Measurements from ENCODE around the gene TRDN. TPM values are rescaled to one million over a fixed set of nuclear protein-coding genes. Genes with fewer than 3 reads are reported as not detected.

Gene TRDN
- total RNA-seq, 1 donor: not detected

DNA sequence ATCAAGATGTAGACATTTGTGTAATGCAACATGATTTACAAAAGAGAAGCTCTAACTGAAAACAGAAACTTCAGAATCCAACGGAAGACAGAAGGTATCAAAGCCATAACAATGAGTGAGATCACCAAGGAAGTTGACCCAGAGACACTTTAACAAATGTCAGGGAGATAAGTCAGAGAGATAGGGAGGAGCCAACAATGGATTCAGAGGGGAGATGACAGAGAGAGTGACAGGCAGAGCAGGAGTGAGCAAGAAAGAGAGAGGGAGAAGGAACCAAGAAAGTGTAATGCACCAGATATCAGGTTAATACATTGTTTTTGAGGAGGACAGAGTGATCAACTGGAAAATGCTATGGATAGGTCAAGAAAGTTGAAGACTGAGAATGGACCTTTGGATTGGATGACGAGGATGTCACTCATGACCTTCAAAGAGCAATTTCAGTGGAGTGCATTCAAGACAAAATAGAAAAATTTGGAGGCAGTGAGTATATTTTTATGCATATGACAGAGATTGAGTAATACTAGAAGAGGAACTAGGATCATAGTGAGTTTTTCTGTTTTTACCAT lies 86.6 kb downstream of the TRDN start:
- H3K4me3 ChIP-seq (ENCODE audit: insufficient read depth, low read length): no peak overlapping the region
- DNase-seq (ENCODE audit: insufficient read length, low spot score, missing footprints): no peak
- no peaks in the 10 kb centered on the region for H3K79me2 ChIP-seq (ENCODE audit: insufficient read depth, low read length)
- no peaks in the 10 kb centered on the region for H3K4me1 ChIP-seq (ENCODE audit: insufficient read depth, low read length)
- no peak overlapping the region for H3K4me2 ChIP-seq (ENCODE audit: insufficient read depth, low read length)
- no peaks in the 10 kb centered on the region for H3K27me3 ChIP-seq (ENCODE audit: insufficient read depth, low read length)
- TF ChIP-seq, protein P1, sequence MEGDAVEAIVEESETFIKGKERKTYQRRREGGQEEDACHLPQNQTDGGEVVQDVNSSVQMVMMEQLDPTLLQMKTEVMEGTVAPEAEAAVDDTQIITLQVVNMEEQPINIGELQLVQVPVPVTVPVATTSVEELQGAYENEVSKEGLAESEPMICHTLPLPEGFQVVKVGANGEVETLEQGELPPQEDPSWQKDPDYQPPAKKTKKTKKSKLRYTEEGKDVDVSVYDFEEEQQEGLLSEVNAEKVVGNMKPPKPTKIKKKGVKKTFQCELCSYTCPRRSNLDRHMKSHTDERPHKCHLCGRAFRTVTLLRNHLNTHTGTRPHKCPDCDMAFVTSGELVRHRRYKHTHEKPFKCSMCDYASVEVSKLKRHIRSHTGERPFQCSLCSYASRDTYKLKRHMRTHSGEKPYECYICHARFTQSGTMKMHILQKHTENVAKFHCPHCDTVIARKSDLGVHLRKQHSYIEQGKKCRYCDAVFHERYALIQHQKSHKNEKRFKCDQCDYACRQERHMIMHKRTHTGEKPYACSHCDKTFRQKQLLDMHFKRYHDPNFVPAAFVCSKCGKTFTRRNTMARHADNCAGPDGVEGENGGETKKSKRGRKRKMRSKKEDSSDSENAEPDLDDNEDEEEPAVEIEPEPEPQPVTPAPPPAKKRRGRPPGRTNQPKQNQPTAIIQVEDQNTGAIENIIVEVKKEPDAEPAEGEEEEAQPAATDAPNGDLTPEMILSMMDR (IDR thresholded peaks at IDR 0.05; ENCODE audit: extremely low read depth, low read depth, low read length): no peak
- no peaks in the 10 kb centered on the region for H3K36me3 ChIP-seq (ENCODE audit: insufficient read depth, low read length)
- H4K20me1 ChIP-seq (ENCODE audit: insufficient read depth, low read length): no peaks in the 10 kb centered on the region
- H2AFZ ChIP-seq (ENCODE audit: low read length): no peak overlapping the region
- no peaks in the 10 kb centered on the region for H3K9me3 ChIP-seq (ENCODE audit: low read depth, low read length)
- H3K27ac ChIP-seq (ENCODE audit: low read depth, low read length): no peak overlapping the region

DNA sequence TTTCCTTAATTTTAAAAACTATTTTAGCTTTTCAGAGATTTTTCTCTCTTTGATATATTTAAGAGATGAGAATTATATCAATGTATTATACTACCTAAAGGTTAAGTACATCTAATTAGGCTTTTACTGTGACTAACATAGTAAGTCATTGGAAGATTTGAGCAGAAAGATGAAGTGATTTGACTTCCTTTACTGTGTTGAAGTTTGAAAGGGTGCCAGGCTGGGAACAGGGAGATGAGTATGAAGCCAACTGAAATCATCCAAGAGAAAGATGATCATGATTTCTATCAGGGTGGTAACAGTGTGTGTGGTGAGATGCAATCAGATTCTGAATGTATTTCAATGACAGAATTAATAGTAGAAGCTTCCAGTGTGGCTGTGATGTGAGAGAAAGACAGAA lies 87.3 kb downstream of the TRDN start:
- Histone ChIP-seq H3K27me3 (ENCODE audit: insufficient read depth, low read length) (no peaks in the 10 kb centered on the region), H3K36me3 (ENCODE audit: insufficient read depth, low read length) (no peaks in the 10 kb centered on the region), H3K9me3 (ENCODE audit: low read depth, low read length) (no peaks in the 10 kb centered on the region), H3K79me2 (ENCODE audit: insufficient read depth, low read length) (no peaks in the 10 kb centered on the region), H4K20me1 (ENCODE audit: insufficient read depth, low read length) (no peaks in the 10 kb centered on the region), H3K27ac (ENCODE audit: low read depth, low read length) (no peak overlapping the region), H2AFZ (ENCODE audit: low read length) (no peak overlapping the region), H3K4me3 (ENCODE audit: insufficient read depth, low read length) (no peak overlapping the region), H3K4me2 (ENCODE audit: insufficient read depth, low read length) (no peak overlapping the region), H3K4me1 (ENCODE audit: insufficient read depth, low read length) (no peaks in the 10 kb centered on the region)
- TF ChIP-seq, protein P1 (IDR thresholded peaks at IDR 0.05; ENCODE audit: extremely low read depth, low read depth, low read length): no peak
- no peak for DNase-seq (ENCODE audit: insufficient read length, low spot score, missing footprints)

DNA sequence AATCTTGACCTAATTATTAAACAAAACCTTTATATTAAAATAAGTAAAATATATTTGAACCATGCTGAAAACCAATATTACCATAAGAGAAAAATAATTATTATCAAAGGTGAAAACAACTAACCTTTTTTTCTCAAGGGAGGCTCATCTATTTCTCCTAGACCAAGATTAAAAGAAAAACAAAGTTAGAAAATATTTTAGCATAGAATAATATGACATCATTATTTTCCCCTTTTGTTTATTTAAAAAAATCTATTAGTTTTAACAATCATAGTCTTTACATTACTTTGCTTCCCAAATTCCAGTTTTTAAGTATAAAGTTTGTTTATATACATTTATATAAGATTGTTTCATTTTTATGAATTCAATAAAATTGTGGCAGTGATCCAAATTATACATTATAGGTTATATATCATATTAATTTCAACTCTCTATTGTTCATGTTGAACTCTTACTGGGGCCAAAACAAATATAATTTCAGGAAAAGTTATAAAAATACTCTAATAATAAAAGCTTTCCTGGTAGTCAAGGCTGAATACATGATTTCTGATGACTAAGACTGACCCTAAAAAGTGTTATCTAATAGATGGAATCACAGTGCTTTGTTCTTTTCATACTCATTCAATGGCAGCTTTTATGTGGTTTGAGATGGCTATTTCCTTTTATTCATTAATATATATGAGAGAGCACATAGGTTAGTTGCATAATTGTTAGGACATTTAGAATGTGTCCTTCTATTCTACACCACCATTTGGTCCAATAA lies 89.4 kb downstream of the TRDN start:
- Histone ChIP-seq H2AFZ (ENCODE audit: low read length) (no peak overlapping the region), H3K36me3 (ENCODE audit: insufficient read depth, low read length) (no peaks in the 10 kb centered on the region), H3K27me3 (ENCODE audit: insufficient read depth, low read length) (no peaks in the 10 kb centered on the region), H3K9me3 (ENCODE audit: low read depth, low read length) (no peaks in the 10 kb centered on the region), H3K4me1 (ENCODE audit: insufficient read depth, low read length) (no peaks in the 10 kb centered on the region), H3K4me3 (ENCODE audit: insufficient read depth, low read length) (no peak overlapping the region), H4K20me1 (ENCODE audit: insufficient read depth, low read length) (no peaks in the 10 kb centered on the region), H3K79me2 (ENCODE audit: insufficient read depth, low read length) (no peaks in the 10 kb centered on the region), H3K27ac (ENCODE audit: low read depth, low read length) (no peak overlapping the region), H3K4me2 (ENCODE audit: insufficient read depth, low read length) (no peak overlapping the region)
- no peak for DNase-seq (ENCODE audit: insufficient read length, low spot score, missing footprints)
- TF ChIP-seq, protein P1 (IDR thresholded peaks at IDR 0.05; ENCODE audit: extremely low read depth, low read depth, low read length): no peak

GRCh38 chr6:123546537-123546936 lies 90.2 kb downstream of the TRDN start:
- TF ChIP-seq, protein P1 (IDR thresholded peaks at IDR 0.05; ENCODE audit: extremely low read depth, low read depth, low read length): no peak
- H3K4me1 ChIP-seq (ENCODE audit: insufficient read depth, low read length): no peaks in the 10 kb centered on the region
- no peak overlapping the region for H2AFZ ChIP-seq (ENCODE audit: low read length)
- DNase-seq (ENCODE audit: insufficient read length, low spot score, missing footprints): no peak
- H3K9me3 ChIP-seq (ENCODE audit: low read depth, low read length): no peaks in the 10 kb centered on the region
- no peak overlapping the region for H3K4me2 ChIP-seq (ENCODE audit: insufficient read depth, low read length)
- no peak overlapping the region for H3K27ac ChIP-seq (ENCODE audit: low read depth, low read length)
- no peaks in the 10 kb centered on the region for H3K79me2 ChIP-seq (ENCODE audit: insufficient read depth, low read length)
- H3K27me3 ChIP-seq (ENCODE audit: insufficient read depth, low read length): no peaks in the 10 kb centered on the region
- H3K4me3 ChIP-seq (ENCODE audit: insufficient read depth, low read length): no peak overlapping the region
- no peaks in the 10 kb centered on the region for H4K20me1 ChIP-seq (ENCODE audit: insufficient read depth, low read length)
- no peaks in the 10 kb centered on the region for H3K36me3 ChIP-seq (ENCODE audit: insufficient read depth, low read length)
